Prostate gland (tissue), 2 donors: Measurements from ENCODE around the gene SYTL2. TPM values are rescaled to one million over a fixed set of nuclear protein-coding genes. Genes with fewer than 3 reads are reported as not detected.

ENCODE experiments used
- DNase-seq: peaks from one replicate; pipeline ENCODE4 v3.0.0-alpha.2; 2019; ENCODE audit warnings: low spot score
- H3K27ac ChIP-seq, 2 donors: fragments of 200-600 bp; sonication (generic); 2 replicates each; pipeline ENCODE4 v1.5.1; 2017 to 2019
- H3K27me3 ChIP-seq: fragments of 200-600 bp; sonication (generic); replicated peaks from 2 replicates; pipeline ENCODE4 v1.5.1; 2019; ENCODE audit not compliant: insufficient read depth
- H3K36me3 ChIP-seq, 2 donors: fragments of 200-600 bp; sonication (generic); 1 replicate in 1 of 2; 2 replicates in 1 of 2; pipeline versions ENCODE4 v1.5.1 to v1.8.1; 2017 to 2019
- H3K4me1 ChIP-seq: fragments of 200-600 bp; sonication (generic); replicated peaks from 2 replicates; pipeline ENCODE4 v1.5.1; 2019
- H3K4me3 ChIP-seq, 2 donors: fragments of 200-600 bp; sonication (generic); 2 replicates each; pipeline ENCODE4 v1.5.1; 2017 to 2019
- H3K9me3 ChIP-seq: fragments of 200-600 bp; sonication (generic); 2 replicates; pipeline ENCODE4 v1.5.1; 2017
- CTCF ChIP-seq, 4 experiments: fragments of 200-600 bp in 2 of 4; fragments of 450-650 bp in 2 of 4; sonication (generic) in 2 of 4; IDR thresholded peaks; 1 replicate in 3 of 4; 2 replicates in 1 of 4; pipeline ENCODE4 v1.5.1; 2016 to 2019; ENCODE audit warnings: antibody characterized with exemption in 4 of 4, mild to moderate bottlenecking in 2 of 4, moderate library complexity in 2 of 4
- POLR2A ChIP-seq: fragments of 450-650 bp; IDR thresholded peaks from one replicate; pipeline ENCODE4 v1.6.1; 2016; ENCODE audit warnings: antibody characterized with exemption, mild to moderate bottlenecking
- POLR2AphosphoS5 ChIP-seq: sonication (generic); formaldehyde crosslinking; IDR thresholded peaks from one replicate; pipeline ENCODE4 v1.6.1; 2017; ENCODE audit warnings: antibody characterized with exemption
- WGBS: methylation state at CpG from one replicate; pipeline ENCODE4 v1.1.5; 2018; 5-methylcytosine and 5-hydroxymethylcytosine counted together
- intact Hi-C: fragments of 100-400 bp; cut with DNase I; formaldehyde crosslinking; loops from one replicate; pipeline ENCODE4 v1.14.2; 2022
- total RNA-seq, 2 donors: library from RNA; depleted of rRNA; stranded (reverse); fragments of >200 nt; gene quantifications; one replicate each; pipeline ENCODE4 v1.1.0, GENCODE V29; 2016

The SYTL2 gene
- total RNA-seq, 2 donors from 2014 or later: 52.2 to 105 TPM

GRCh38 chr11:85709941-85710702, 100.8 kb downstream of the SYTL2 start:
- Histone ChIP-seq H3K27ac (no peak overlapping the region), H3K4me3 (no peak overlapping the region), H3K27me3 (no peaks in the 10 kb centered on the region), H3K4me1 (no peaks in the 10 kb centered on the region), H3K36me3 (no peaks in the 10 kb centered on the region), H3K9me3 (no peaks in the 10 kb centered on the region)
- no peak for TF ChIP-seq CTCF (IDR thresholded peaks at IDR 0.05)
- no peak for TF ChIP-seq POLR2AphosphoS5
- TF ChIP-seq POLR2A: no peak
- 86% methylated on average over 5 of the region's 5 CpGs for WGBS
- DNase-seq: no peak
- intact Hi-C loops: no loop called here

- TF ChIP-seq POLR2A: no peak
- TF ChIP-seq POLR2AphosphoS5: no peak
- no peak for TF ChIP-seq CTCF (IDR thresholded peaks at IDR 0.05)
- Histone ChIP-seq H3K27ac (no peak overlapping the region), H3K9me3 (no peaks in the 10 kb centered on the region), H3K4me3 (no peak overlapping the region), H3K27me3 (no peaks in the 10 kb centered on the region), H3K36me3 (no peaks in the 10 kb centered on the region), H3K4me1 (no peaks in the 10 kb centered on the region)
- intact Hi-C loops: no loop called here
- DNase-seq: no peak
Observed at GRCh38 chr11:85705800-85706199, 105.1 kb downstream of the SYTL2 start.

- no peak for DNase-seq
- WGBS: 94% methylated on average over 3 of the region's 3 CpGs
- H3K27ac ChIP-seq: no peak overlapping the region
- TF ChIP-seq POLR2A: no peak
- TF ChIP-seq POLR2AphosphoS5: no peak
- no peak for TF ChIP-seq CTCF (IDR thresholded peaks at IDR 0.05)
- no peaks in the 10 kb centered on the region for H3K36me3 ChIP-seq
- H3K27me3 ChIP-seq: no peaks in the 10 kb centered on the region
- intact Hi-C loops: no loop called here
- no peaks in the 10 kb centered on the region for H3K9me3 ChIP-seq
- no peak overlapping the region for H3K4me3 ChIP-seq
- H3K4me1 ChIP-seq: no peaks in the 10 kb centered on the region
Observed at GRCh38 chr11:85704967-85705366, 106.0 kb downstream of the SYTL2 start.

GRCh38 chr11:85699957-85700741, 110.8 kb downstream of the SYTL2 start:
- WGBS: 89% methylated on average over 2 of the region's 2 CpGs
- TF ChIP-seq CTCF (IDR thresholded peaks at IDR 0.05) (no peak), POLR2AphosphoS5 (no peak), POLR2A (no peak)

More at GRCh38 chr11:85699957-85700741, 110.8 kb downstream of the SYTL2 start:
- H3K4me1 ChIP-seq: no peaks in the 10 kb centered on the region
- no peaks in the 10 kb centered on the region for H3K9me3 ChIP-seq
- DNase-seq: no peak
- intact Hi-C loops: loop anchor here (10.0 kb wide), 1 partner anchor 515 kb away; no protein-coding TSS in a partner anchor
- H3K4me3 ChIP-seq: no peak overlapping the region
- H3K36me3 ChIP-seq: no peaks in the 10 kb centered on the region
- H3K27ac ChIP-seq: no peak overlapping the region
- no peaks in the 10 kb centered on the region for H3K27me3 ChIP-seq
